Calu3 (cell line): ENCODE results near the gene CABCOCO1. TPM values are rescaled to one million over a fixed set of nuclear protein-coding genes. Genes with fewer than 3 reads are reported as not detected.

Experiments used
- BruUV-seq: library from RNA; stranded (reverse); fragments of 400-500 nt; replicated peaks from 2 replicates; lab custom pipeline; 2021; lab: Mats Ljungman, UMichigan
- CTCF ChIA-PET: fragments of 300-600 bp; sonication (Branson Sonifier 250); formaldehyde crosslinking; loops from one replicate; lab custom pipeline; 2022; ENCODE audit warnings: antibody characterized with exemption; lab: Charles Lee
- DNase-seq: peaks from one replicate; pipeline ENCODE4 v3.0.0; 2022
- H3K27ac Mint-ChIP-seq: one replicate; pipeline ENCODE4 v1.8.0; 2022; ENCODE audit warnings: mixed read lengths; ENCODE audit not compliant: unreplicated experiment
- H3K27me3 Mint-ChIP-seq: one replicate; pipeline ENCODE4 v1.8.0; 2022; ENCODE audit warnings: mixed read lengths; ENCODE audit not compliant: unreplicated experiment
- H3K36me3 Mint-ChIP-seq: one replicate; pipeline ENCODE4 v1.8.0; 2022; ENCODE audit warnings: mild to moderate bottlenecking, moderate library complexity, mixed read lengths; ENCODE audit not compliant: insufficient read depth, unreplicated experiment
- H3K4me1 Mint-ChIP-seq: one replicate; pipeline ENCODE4 v1.8.0; 2022; ENCODE audit warnings: mild to moderate bottlenecking, low read depth, mixed read lengths; ENCODE audit not compliant: unreplicated experiment
- H3K4me3 Mint-ChIP-seq: one replicate; pipeline ENCODE4 v1.8.0; 2022; ENCODE audit warnings: mild to moderate bottlenecking, low read depth, moderate library complexity, mixed read lengths; ENCODE audit not compliant: unreplicated experiment
- H3K9me3 Mint-ChIP-seq: one replicate; pipeline ENCODE4 v1.8.0; 2022; ENCODE audit warnings: low read depth, mixed read lengths; ENCODE audit not compliant: unreplicated experiment
- CTCF ChIP-seq: fragments of 200-600 bp; IDR thresholded peaks from one replicate; pipeline ENCODE4 v1.8.0; 2022; ENCODE audit warnings: antibody characterized with exemption; ENCODE audit not compliant: unreplicated experiment
- intact Hi-C: fragments of 100-400 bp; cut with micrococcal nuclease; formaldehyde crosslinking; loops from one replicate; pipeline ENCODE4 v1.10.0; 2022; ENCODE audit not compliant: unreplicated experiment
- total RNA-seq: library from RNA; stranded (reverse); gene quantifications from 2 replicates; pipeline ENCODE4 v1.2.3, GENCODE V29; 2022

CABCOCO1 gene
- total RNA-seq, 1 experiment from 2014 or later = not detected

- Mint-ChIP-seq H3K9me3 (no peaks in the 10 kb centered on the region), H3K36me3 (no peaks in the 10 kb centered on the region), H3K27me3 (no peaks in the 10 kb centered on the region), H3K4me3 (no peak overlapping the region), H3K4me1 (no peaks in the 10 kb centered on the region), H3K27ac (no peak overlapping the region)
- CTCF ChIA-PET = interaction anchor here (1.4 kb wide), 1 partner anchor 30 kb away, joined by 3 read pairs; no protein-coding TSS in a partner anchor
- DNase-seq = no peak
- no TSS peak for BruUV-seq
- TF ChIP-seq CTCF = no peak
- intact Hi-C loops = no loop called here
Measured at GRCh38 chr10:61804414-61804813, 141.7 kb downstream of the CABCOCO1 start.

GRCh38 chr10:61805091-61805490 lies 142.4 kb downstream of the CABCOCO1 start:
- no peak overlapping the region for H3K4me3 Mint-ChIP-seq
- intact Hi-C loops = no loop called here
- no peaks in the 10 kb centered on the region for H3K9me3 Mint-ChIP-seq
- no peaks in the 10 kb centered on the region for H3K27me3 Mint-ChIP-seq
- no peak for TF ChIP-seq CTCF
- no peaks in the 10 kb centered on the region for H3K36me3 Mint-ChIP-seq
- no peaks in the 10 kb centered on the region for H3K4me1 Mint-ChIP-seq
- DNase-seq = no peak
- CTCF ChIA-PET = interaction anchor here (0.6 kb wide), 1 partner anchor 54 kb away, joined by 5 read pairs; no protein-coding TSS in a partner anchor
- no TSS peak for BruUV-seq
- H3K27ac Mint-ChIP-seq = no peak overlapping the region

- Mint-ChIP-seq H3K9me3 (no peaks in the 10 kb centered on the region), H3K27me3 (no peaks in the 10 kb centered on the region), H3K4me1 (no peaks in the 10 kb centered on the region), H3K36me3 (no peaks in the 10 kb centered on the region), H3K27ac (no peak overlapping the region), H3K4me3 (no peak overlapping the region)
- no TSS peak for BruUV-seq
- CTCF ChIA-PET = interaction anchor here (1.5 kb wide), 1 partner anchor 59 kb away, joined by 4 read pairs; no protein-coding TSS in a partner anchor
- intact Hi-C loops = no loop called here
- no peak for TF ChIP-seq CTCF
- DNase-seq = no peak
Measured at GRCh38 chr10:61810263-61810662, 147.5 kb downstream of the CABCOCO1 start.

GRCh38 chr10:61812052-61812721 lies 149.5 kb downstream of the CABCOCO1 start:
- H3K4me3 Mint-ChIP-seq = no peak overlapping the region
- no peak overlapping the region for H3K27ac Mint-ChIP-seq
- CTCF ChIA-PET = no interaction called here
- intact Hi-C loops = no loop called here
- BruUV-seq = no TSS peak
- no peak for TF ChIP-seq CTCF
- DNase-seq = no peak
- no peaks in the 10 kb centered on the region for H3K36me3 Mint-ChIP-seq
- H3K4me1 Mint-ChIP-seq = no peaks in the 10 kb centered on the region
- no peaks in the 10 kb centered on the region for H3K9me3 Mint-ChIP-seq
- H3K27me3 Mint-ChIP-seq = no peaks in the 10 kb centered on the region
